NOMO-1 treated with dmso at 0.1 percent for 144 hours (cell line): ENCODE results near the gene STK38.

Source experiments
- DNase-seq: peaks from one replicate; lab custom pipeline; 2025; ENCODE audit not compliant: unreplicated experiment; lab: John Stamatoyannopoulos, UW

Gene STK38

DNA sequence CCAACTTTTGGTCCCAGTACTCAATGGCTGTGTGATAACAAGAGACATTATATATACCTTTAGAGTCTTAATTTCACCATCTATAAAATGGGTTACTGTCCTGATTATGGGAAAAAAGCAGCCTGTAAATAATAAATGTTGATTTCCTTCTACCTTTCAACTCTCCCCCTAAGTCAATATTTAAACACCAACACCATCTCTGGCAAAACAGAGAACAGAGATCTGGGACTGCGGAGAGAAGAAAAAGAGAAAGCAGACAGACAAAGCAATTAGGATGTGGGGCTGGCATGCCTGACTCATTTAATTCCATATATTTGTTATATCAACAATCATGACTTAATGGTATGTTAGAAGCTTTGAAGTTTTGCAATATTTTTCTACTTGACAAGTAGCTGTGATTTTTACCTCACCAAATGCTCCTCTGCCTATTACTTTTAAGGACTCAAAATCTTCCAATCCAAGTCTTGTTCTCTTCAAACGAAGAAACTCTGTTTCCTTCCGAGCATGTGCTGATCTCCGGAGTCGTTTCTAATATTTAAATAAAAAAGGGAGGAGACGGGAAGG, 23.3 kb downstream of the STK38 start:
- DNase-seq = no peak

GRCh38 chr6:36523451-36523850, 23.8 kb downstream of the STK38 start:
- no peak for DNase-seq

- no peak for DNase-seq
Observed at GRCh38 chr6:36519352-36519751, 27.9 kb downstream of the STK38 start.

GRCh38 chr6:36517408-36517807, 29.9 kb downstream of the STK38 start:
- DNase-seq = no peak

DNA sequence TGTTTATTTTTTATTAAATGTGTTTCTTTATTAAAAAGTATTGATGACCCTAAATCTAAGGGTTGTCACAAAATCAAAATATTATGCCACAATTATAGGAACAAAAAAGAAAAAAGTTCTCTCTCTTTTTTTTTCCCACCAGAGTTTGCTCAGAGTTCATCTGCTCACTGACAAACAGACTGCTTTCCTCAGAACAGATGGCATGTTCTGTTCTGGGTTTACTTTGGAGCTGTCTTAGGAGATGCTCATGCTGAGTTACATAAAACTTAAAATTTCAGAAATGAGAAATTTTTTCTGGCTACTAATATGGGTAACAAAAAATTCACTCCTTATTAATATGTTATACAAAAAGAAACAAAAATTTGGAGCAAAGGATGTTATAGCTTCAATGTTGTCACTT, 30.3 kb downstream of the STK38 start:
- DNase-seq = no peak

DNA sequence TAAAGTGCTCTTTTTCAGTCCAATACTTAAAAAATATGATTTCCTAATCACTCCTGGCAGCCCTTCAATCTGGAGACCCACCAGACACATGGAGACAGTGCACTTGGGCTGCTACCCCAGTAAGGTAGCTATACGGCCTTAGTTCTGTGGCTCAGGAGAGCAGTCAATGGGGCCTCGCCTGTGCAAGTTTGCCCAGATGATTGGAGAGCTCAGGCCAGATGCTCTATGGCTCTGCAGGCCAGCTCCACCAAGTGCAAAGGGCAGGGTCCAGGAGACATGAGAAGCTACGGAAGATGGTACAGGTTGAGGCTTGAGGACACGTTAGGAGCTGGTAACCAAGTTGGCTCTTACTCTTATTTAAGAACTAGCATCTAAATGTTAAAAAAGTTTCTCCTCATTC, 30.7 kb downstream of the STK38 start:
- DNase-seq = no peak

- DNase-seq = no peak
Observed at GRCh38 chr6:36515844-36516243, 31.4 kb downstream of the STK38 start.

GRCh38 chr6:36514554-36515456, 32.5 kb downstream of the STK38 start:
- peak; percentile 0 for DNase-seq

DNA sequence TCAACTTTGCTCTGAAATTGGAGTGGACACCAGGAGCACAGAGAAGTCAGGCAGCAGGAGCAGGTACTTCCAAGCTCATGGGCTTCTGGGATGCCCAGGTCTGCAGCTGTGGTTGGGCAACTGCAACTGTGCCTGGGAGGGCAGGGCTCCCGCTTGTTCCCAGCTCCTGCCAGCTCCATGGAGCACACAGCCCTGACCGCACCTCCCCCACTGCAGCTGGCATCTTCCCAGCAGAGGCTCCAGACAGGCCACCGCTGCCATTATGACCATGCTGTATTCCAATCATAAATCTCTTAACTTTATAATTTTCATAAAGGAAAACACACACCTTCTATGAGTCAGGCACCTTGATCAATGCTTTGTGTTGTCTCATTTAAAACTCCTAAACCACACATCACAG, 36.9 kb downstream of the STK38 start:
- DNase-seq = no peak

DNA sequence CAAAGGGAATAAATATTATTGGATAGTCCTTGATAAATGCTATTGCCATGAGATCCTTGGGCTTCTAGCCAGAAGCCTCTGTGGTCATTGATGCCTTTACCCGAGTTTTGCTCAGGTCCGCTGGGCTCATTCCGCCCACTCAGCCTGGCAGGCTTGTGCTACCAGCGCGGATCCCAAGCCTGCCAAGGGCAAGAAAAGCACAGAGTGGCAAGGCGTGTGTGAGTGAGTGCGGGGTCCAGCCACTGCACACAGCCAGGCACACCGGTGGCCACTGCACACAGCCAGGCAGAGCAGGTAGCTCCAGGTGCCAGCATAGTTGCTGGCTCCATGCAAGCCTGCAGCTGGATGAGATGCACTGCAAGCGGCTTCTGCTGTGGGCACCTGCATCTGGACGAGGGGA, 38.7 kb downstream of the STK38 start:
- DNase-seq = no peak

GRCh38 chr6:36506611-36507010, 40.7 kb downstream of the STK38 start:
- no peak for DNase-seq

GRCh38 chr6:36505744-36506534, 41.3 kb downstream of the STK38 start:
- no peak for DNase-seq

DNA sequence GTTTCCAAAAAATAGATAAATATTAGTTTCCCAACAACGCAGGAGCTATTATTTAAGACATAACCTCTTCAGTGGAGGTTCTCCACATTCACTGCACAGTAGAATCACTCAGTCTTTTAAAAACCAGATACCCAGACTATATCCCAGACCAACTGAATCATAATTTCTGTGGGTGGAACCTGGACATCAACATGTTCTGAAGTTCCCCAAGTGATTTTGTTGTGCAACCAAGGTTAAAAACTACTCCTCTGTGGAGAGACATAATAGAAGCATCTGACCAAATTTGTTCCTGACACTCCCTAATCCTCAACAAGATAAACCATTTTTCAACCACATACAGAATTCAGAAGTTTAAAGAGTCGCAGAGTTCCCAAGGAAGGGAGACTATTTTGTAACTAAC, 42.3 kb downstream of the STK38 start:
- no peak for DNase-seq

DNA sequence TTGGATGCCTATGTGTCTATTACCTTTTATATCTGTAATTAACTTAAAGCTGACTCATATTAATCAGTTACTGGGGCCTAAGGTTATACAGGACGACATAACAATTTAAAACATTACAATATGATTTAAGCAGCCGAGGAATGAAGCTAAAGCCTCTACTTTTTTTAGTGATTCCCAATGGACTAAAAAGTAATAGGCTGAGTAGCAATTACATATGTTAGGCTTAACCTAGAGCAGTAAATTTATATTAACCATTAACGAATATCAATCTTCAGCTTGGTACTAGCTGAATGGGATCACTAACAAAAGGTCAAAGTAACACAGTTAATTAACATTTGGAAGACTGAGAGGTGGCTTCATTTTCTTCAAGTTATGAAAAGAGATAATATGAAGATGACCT, 43.1 kb downstream of the STK38 start:
- no peak for DNase-seq

DNA sequence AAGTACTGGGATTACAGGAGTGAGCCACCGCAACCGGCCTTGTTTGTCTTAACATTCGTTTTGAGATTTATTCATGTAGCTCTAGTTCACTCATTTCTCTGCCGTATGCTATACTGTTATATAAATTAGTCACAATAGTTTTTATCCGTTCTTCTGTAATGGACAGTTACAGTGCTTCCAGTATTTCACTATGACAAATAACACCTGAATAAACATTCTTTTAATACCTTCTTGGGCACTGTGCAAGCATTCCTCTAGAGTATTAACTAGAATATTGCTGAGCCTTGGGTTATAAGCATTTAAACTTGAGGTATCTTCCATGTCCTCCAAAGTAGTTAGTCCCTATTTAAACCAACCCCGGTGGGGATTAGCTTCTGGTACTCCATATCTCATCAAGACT, 45.6 kb downstream of the STK38 start:
- no peak for DNase-seq

DNA sequence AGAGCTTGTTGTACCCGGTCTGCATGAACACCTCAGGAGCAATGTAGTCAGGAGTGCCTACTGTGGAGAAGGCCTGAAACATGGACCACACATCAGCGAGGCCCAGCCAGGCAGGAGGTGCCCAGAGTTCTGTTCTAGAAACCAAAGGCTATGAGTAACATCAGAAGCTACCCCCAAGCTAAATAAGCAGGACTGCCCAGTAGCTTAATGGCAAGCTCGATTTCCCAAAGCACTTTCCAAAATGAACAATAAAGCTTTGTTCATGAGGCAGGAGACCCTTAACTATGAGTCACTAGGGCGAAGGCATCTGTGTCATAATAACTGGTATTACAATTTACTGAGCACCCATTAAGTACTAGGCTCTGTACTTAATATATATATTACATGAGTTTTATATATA, 47.4 kb downstream of the STK38 start:
- DNase-seq = no peak

- DNase-seq = no peak
Observed at GRCh38 chr6:36495086-36495485, 52.2 kb downstream of the STK38 start.

DNA sequence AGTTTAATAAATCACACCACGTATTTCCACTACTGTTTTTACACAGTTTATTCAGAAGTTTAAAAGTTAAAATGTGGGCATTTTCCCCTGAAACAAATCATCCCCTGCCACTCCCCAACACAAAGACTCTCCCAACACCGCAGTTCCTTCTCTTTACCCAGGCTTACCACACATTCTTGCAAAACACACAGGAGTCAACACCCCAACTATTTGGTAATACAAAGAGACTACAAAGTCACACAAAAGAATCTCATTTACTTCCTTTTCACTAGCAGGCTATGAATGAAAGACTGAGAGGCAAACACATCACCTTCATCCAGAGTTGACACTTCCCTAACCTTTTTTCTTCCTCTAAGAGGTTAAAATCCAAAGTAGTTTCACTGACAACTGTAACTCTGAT, 53.4 kb downstream of the STK38 start:
- DNase-seq = peak; percentile 80

- DNase-seq = no peak
Observed at GRCh38 chr6:36493319-36493718, 54.0 kb downstream of the STK38 start.

DNA sequence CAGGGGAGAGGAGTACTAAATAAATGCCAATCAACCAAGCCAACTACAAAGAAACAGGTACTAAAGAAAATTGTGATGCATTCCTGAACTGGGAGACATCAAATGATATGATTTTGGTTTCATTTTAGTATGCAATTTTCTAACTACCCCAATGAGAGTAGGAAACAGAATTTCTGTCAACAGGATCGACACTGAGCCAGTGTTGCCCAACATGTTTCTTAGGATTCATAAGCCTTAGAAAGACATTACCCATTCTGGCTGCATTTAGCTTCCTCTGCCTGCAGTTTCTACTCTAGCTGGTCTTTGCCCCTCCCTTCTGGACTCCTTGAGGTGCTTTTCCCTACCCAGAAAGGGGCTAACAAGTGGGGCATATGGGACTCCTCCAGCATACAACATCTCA, 54.7 kb downstream of the STK38 start:
- peak; percentile 27 for DNase-seq

GRCh38 chr6:36492092-36492491, 55.2 kb downstream of the STK38 start:
- DNase-seq = no peak

GRCh38 chr6:36491378-36491965, 55.8 kb downstream of the STK38 start:
- no peak for DNase-seq
